H9 (cell line): ENCODE measurements around the gene EHBP1. TPM values are rescaled to one million over a fixed set of nuclear protein-coding genes. Genes with fewer than 3 reads are reported as not detected.

ENCODE experiments used
- DNase-seq: peaks from one replicate; pipeline ENCODE4 v3.0.0-alpha.2; 2017
- H2AFZ ChIP-seq: one replicate; pipeline ENCODE4 v1.6.1; 2013; ENCODE audit warnings: mild to moderate bottlenecking, low read length, control low read depth, moderate library complexity
- H2AK5ac ChIP-seq: 2 replicates; pipeline ENCODE4 v1.6.1; 2013; ENCODE audit warnings: low read length, control low read depth, mixed read lengths; ENCODE audit not compliant: insufficient read length
- H2BK120ac ChIP-seq: one replicate; pipeline ENCODE4 v1.6.1; 2013; ENCODE audit warnings: low read depth, mild to moderate bottlenecking, low read length, control low read depth, inconsistent platforms; ENCODE audit not compliant: poor library complexity, severe bottlenecking
- H2BK12ac ChIP-seq: 2 replicates; pipeline ENCODE4 v1.6.1; 2013; ENCODE audit warnings: low read length, control low read depth, mixed read lengths, low read depth; ENCODE audit not compliant: insufficient read length
- H2BK15ac ChIP-seq: 2 replicates; pipeline ENCODE4 v1.6.1; 2013; ENCODE audit warnings: low read depth, low read length, control low read depth
- H2BK20ac ChIP-seq: one replicate; pipeline ENCODE4 v1.6.1; 2013; ENCODE audit warnings: low read depth, mild to moderate bottlenecking, low read length, control low read depth, inconsistent platforms; ENCODE audit not compliant: poor library complexity, severe bottlenecking
- H2BK5ac ChIP-seq: 2 replicates; pipeline ENCODE4 v1.6.1; 2013; ENCODE audit warnings: low read length, control low read depth, mixed read lengths; ENCODE audit not compliant: insufficient read length
- H3K14ac ChIP-seq: 2 replicates; pipeline ENCODE4 v1.6.1; 2013; ENCODE audit warnings: low read length, control low read depth; ENCODE audit not compliant: insufficient read depth
- H3K18ac ChIP-seq: 2 replicates; pipeline ENCODE4 v1.6.1; 2013; ENCODE audit warnings: low read depth, mild to moderate bottlenecking, mixed read lengths, low read length, control low read depth; ENCODE audit not compliant: insufficient read length
- H3K23ac ChIP-seq: 2 replicates; pipeline ENCODE4 v1.6.1; 2013; ENCODE audit warnings: low read length, control low read depth, mixed read lengths, low read depth; ENCODE audit not compliant: insufficient read length
- H3K23me2 ChIP-seq: 2 replicates; pipeline ENCODE4 v1.6.1; 2013; ENCODE audit warnings: low read depth, mild to moderate bottlenecking, mixed read lengths, low read length, control low read depth; ENCODE audit not compliant: insufficient read length, poor library complexity, severe bottlenecking
- H3K27ac ChIP-seq: 2 replicates; pipeline ENCODE4 v1.5.1; 2013; ENCODE audit warnings: low read length, control low read depth, mixed read lengths, low read depth; ENCODE audit not compliant: insufficient read length
- H3K27me3 ChIP-seq: 2 replicates; pipeline ENCODE4 v1.6.1; 2013; ENCODE audit warnings: low read length, control low read depth, inconsistent platforms; ENCODE audit not compliant: insufficient read depth
- H3K4ac ChIP-seq: 2 replicates; pipeline ENCODE4 v1.6.1; 2013; ENCODE audit warnings: low read depth, mild to moderate bottlenecking, control low read depth, inconsistent platforms, low read length, moderate library complexity
- H3K4me1 ChIP-seq: 2 replicates; pipeline ENCODE4 v1.6.1; 2013; ENCODE audit warnings: low read length, control low read depth, inconsistent platforms; ENCODE audit not compliant: insufficient read depth
- H3K4me2 ChIP-seq: 2 replicates; pipeline ENCODE4 v1.6.1; 2013; ENCODE audit warnings: low read length, control low read depth, mixed read lengths; ENCODE audit not compliant: insufficient read length, insufficient read depth
- H3K56ac ChIP-seq: 2 replicates; pipeline ENCODE4 v1.6.1; 2013; ENCODE audit warnings: low read depth, mild to moderate bottlenecking, mixed read lengths, low read length, control low read depth; ENCODE audit not compliant: insufficient read length
- H3K79me1 ChIP-seq: 2 replicates; pipeline ENCODE4 v1.6.1; 2013; ENCODE audit warnings: low read depth, mild to moderate bottlenecking, moderate library complexity, low read length, control low read depth, inconsistent platforms; ENCODE audit not compliant: insufficient read depth, poor library complexity, severe bottlenecking
- H3K79me2 ChIP-seq: 2 replicates; pipeline ENCODE4 v1.6.1; 2013; ENCODE audit warnings: low read length, control low read depth, inconsistent platforms; ENCODE audit not compliant: insufficient read depth
- H3K9ac ChIP-seq: 2 replicates; pipeline ENCODE4 v1.6.1; 2013; ENCODE audit warnings: low read length, control low read depth, mixed read lengths; ENCODE audit not compliant: insufficient read length; ENCODE audit errors: extremely low read depth
- H3K9me3 ChIP-seq: one replicate; pipeline ENCODE4 v1.6.1; 2013; ENCODE audit warnings: low read depth, low read length, inconsistent platforms; ENCODE audit not compliant: control insufficient read depth
- H3T11ph ChIP-seq: one replicate; pipeline ENCODE4 v1.6.1; 2013; ENCODE audit warnings: mild to moderate bottlenecking, low read length, control low read depth, inconsistent platforms
- H4K20me1 ChIP-seq: one replicate; pipeline ENCODE4 v1.6.1; 2013; ENCODE audit not compliant: control insufficient read depth, insufficient read length, insufficient read depth
- H4K5ac ChIP-seq: 2 replicates; pipeline ENCODE4 v1.6.1; 2013; ENCODE audit warnings: low read depth, mild to moderate bottlenecking, mixed read lengths, low read length, control low read depth; ENCODE audit not compliant: insufficient read length
- H4K8ac ChIP-seq: replicated peaks from 2 replicates; pipeline ENCODE4 v1.6.1; 2013; ENCODE audit warnings: low read length, control low read depth, mixed read lengths, low read depth; ENCODE audit not compliant: insufficient read length
- H4K91ac ChIP-seq: 2 replicates; pipeline ENCODE4 v1.6.1; 2013; ENCODE audit warnings: low read depth, mild to moderate bottlenecking, moderate library complexity, mixed read lengths, low read length, control low read depth; ENCODE audit not compliant: insufficient read length
- H3K27ac Mint-ChIP-seq, 3 experiments: 2 replicates in 2 of 3; 3 replicates in 1 of 3; pipeline ENCODE4 v1.8.0; 2020 to 2021; ENCODE audit warnings: mixed read lengths in 3 of 3, mild to moderate bottlenecking in 1 of 3, moderate library complexity in 1 of 3
- H3K27me3 Mint-ChIP-seq: 2 replicates; pipeline ENCODE4 v1.8.0; 2021; ENCODE audit warnings: low read depth, mild to moderate bottlenecking, moderate library complexity, mixed read lengths
- H3K36me3 Mint-ChIP-seq, 3 experiments: 2 replicates in 2 of 3; 3 replicates in 1 of 3; pipeline ENCODE4 v1.8.0; 2020 to 2021; ENCODE audit warnings: low read depth in 3 of 3, mixed read lengths in 3 of 3; ENCODE audit not compliant: insufficient read depth in 1 of 3
- H3K4me1 Mint-ChIP-seq, 2 experiments: 2 replicates each; pipeline ENCODE4 v1.8.0; 2020; ENCODE audit warnings: mixed read lengths in 2 of 2
- H3K4me3 Mint-ChIP-seq, 2 experiments: 2 replicates in 1 of 2; 3 replicates in 1 of 2; pipeline ENCODE4 v1.8.0; 2020 to 2021; ENCODE audit warnings: mild to moderate bottlenecking in 2 of 2, mixed read lengths in 2 of 2, moderate library complexity in 1 of 2
- H3K9me3 Mint-ChIP-seq, 2 experiments: 2 replicates in 1 of 2; 3 replicates in 1 of 2; pipeline ENCODE4 v1.8.0; 2020; ENCODE audit warnings: mild to moderate bottlenecking in 2 of 2, mixed read lengths in 2 of 2, moderate library complexity in 1 of 2
- CTCF ChIP-seq: fragments of 200-600 bp; sonication (generic); conservative IDR thresholded peaks from 3 replicates; pipeline ENCODE4 v1.8.0; 2021; ENCODE audit warnings: antibody characterized with exemption, mild to moderate bottlenecking
- WGBS: extraction: QIAGEN DNeasy Blood & Tissue Kit; methylation state at CpG from one replicate; pipeline ENCODE4 v1.1.7; 2013; ENCODE audit warnings: missing lambda C conversion rate, low lambda C conversion rate, mixed read lengths; ENCODE audit not compliant: insufficient read length; ENCODE audit errors: extremely low coverage; 5-methylcytosine and 5-hydroxymethylcytosine counted together
- total RNA-seq: library from RNA; stranded (reverse); gene quantifications from 2 replicates; pipeline ENCODE4 v1.2.1, GENCODE V29; 2021

The EHBP1 gene
- total RNA-seq, 1 experiment from 2014 or later: 35.6 TPM

DNA sequence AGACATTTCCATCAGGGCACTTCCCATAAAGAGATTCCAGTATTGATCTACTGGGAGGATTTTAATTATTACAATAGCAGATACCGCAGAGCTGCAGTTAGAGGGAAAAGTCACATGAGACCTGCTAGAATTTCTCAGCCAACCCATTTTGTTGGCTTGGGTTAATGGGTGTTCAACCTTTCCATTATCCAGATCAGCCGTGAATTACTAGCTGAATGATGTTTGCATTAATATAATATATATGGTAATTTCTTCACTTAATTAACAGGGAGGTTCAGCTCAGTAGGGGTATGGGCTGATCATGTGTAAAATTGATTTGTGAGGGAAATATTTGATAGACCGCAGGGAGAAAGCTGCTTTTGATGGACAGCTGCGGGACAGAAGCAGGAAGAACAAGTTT, 288.7 kb downstream of the EHBP1 start:
- Histone ChIP-seq H3K23ac (no peak overlapping the region), H2AFZ (no peak overlapping the region), H2BK20ac (no peak overlapping the region), H2BK12ac (no peak overlapping the region), H3K4me2 (no peak overlapping the region), H3K4ac (no peak overlapping the region), H4K8ac (no peak overlapping the region), H3K79me2 (no peaks in the 10 kb centered on the region), H2AK5ac (no peak overlapping the region), H3K27me3 (no peaks in the 10 kb centered on the region), H3K27ac (no peak overlapping the region), H3K18ac (no peak overlapping the region), H2BK15ac (no peak overlapping the region), H4K91ac (no peak overlapping the region), H3T11ph (no peak overlapping the region), H2BK5ac (no peak overlapping the region), H3K9me3 (no peaks in the 10 kb centered on the region), H3K14ac (no peak overlapping the region), H2BK120ac (no peak overlapping the region), H3K4me1 (no peaks in the 10 kb centered on the region), H4K20me1 (no peaks in the 10 kb centered on the region), H3K23me2 (no peaks in the 10 kb centered on the region), H3K9ac (no peak overlapping the region), H3K56ac (no peak overlapping the region), H4K5ac (no peak overlapping the region), H3K79me1 (no peaks in the 10 kb centered on the region)
- H3K36me3 Mint-ChIP-seq: peaks cover 5 to 12% (median 7%) of the 10 kb centered on the region in 3 experiments; a peak in 5 of 7 replicates
- no peaks in the 10 kb centered on the region for H3K9me3 Mint-ChIP-seq
- no peak overlapping the region for H3K4me3 Mint-ChIP-seq
- TF ChIP-seq CTCF: no peak
- peaks cover 5 to 13% of the 10 kb centered on the region in 2 experiments for H3K4me1 Mint-ChIP-seq
- WGBS: no CpG with 5 or more reads among the region's 4 CpGs
- no peak for DNase-seq
- no peaks in the 10 kb centered on the region for H3K27me3 Mint-ChIP-seq
- H3K27ac Mint-ChIP-seq: no peak overlapping the region; a peak in 1 of 7 replicates
